ENCODE data around the gene TEDC2.

DNA sequence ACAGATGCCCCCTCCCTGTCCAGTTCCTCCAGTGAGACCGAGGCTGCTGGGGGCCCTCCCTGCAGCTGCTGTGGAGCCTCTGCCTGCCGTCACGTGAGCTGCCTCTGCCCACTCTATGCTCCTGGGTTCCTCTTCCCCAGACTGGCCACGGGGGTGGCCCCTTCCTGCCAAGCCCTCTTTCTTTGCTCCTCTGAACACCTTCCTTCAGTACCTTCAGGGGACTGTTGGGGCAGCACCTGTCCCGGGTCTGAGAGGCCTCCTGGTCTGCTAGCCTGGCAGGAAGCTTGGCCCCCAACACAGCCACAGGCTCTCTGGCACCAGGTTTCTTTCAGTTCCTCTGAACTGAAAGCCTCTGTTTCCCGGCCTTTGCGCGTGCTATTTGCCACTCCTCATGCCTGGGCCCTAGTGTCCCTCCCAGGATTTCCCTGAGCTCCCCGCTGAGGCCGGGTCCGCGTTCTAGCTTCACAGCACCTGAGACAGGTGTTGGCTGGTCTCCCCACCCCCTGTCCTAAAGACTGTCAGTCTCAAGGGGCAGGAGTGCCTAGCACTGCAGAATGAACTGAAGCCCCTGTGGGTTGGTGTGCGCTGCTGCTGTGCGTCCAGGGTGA is 47.2 kb downstream of the TEDC2 start:
- TF ChIP-seq CTCF (IDR thresholded peaks at IDR 0.05; ENCODE audit: low read length) (peak; percentile 36), EZH2phosphoT487 (IDR thresholded peaks at IDR 0.05; ENCODE audit: low read length) (no peak)
